NCI-H146 (cell line): Measurements from ENCODE around the gene CERS5.
"Not testable (repeated sequence)": the region's sequence is repeated elsewhere in the genome, so short reads cannot be mapped to it uniquely, and the experiment has no call there.

Experiments used
- DNase-seq: peaks from one replicate; lab custom pipeline; 2025; lab: John Stamatoyannopoulos, UW

The CERS5 gene

GRCh38 chr12:50102646-50103309, 64.4 kb downstream of the CERS5 start:
- no peak for DNase-seq

DNA sequence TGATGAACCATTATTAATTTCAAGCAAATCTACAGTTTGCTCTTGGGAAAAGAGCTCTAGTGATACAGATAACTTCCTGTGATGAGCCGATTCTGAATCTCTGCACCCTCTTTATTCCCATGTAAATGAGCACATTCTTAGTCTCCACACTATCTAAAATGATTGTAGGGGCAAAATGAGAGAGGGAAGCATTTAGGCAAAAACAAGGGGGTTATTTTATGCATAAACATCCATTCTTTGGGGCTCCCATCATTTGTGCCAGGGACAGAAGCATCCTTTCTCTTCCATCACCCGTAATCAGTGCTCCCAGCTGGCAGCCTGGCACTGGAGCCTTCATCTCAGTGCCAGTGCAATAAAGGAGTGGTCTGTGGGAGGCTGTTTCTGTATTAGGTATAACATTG, 65.0 kb downstream of the CERS5 start:
- no peak for DNase-seq

GRCh38 chr12:50101663-50102062, 65.5 kb downstream of the CERS5 start:
- DNase-seq: no peak

DNA sequence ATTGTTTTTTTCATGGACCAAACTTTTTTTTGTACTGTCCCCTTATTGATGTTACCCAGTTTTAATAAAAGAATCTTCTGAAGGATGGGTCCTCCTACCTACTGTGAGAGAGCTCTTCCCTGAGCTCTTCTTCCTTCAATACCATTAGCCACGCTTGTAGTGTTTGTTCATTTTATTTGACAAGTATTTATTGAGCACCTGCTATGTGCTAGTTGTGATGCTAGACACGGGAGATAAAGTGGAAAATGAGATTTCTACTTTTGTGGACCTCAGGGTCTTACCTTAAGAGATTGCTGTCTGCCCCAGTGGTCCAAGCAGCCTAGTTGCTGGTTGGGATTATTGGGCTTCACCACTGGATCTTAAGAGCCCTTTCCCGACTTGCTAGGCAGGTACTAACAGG, 66.6 kb downstream of the CERS5 start:
- DNase-seq: no peak

DNA sequence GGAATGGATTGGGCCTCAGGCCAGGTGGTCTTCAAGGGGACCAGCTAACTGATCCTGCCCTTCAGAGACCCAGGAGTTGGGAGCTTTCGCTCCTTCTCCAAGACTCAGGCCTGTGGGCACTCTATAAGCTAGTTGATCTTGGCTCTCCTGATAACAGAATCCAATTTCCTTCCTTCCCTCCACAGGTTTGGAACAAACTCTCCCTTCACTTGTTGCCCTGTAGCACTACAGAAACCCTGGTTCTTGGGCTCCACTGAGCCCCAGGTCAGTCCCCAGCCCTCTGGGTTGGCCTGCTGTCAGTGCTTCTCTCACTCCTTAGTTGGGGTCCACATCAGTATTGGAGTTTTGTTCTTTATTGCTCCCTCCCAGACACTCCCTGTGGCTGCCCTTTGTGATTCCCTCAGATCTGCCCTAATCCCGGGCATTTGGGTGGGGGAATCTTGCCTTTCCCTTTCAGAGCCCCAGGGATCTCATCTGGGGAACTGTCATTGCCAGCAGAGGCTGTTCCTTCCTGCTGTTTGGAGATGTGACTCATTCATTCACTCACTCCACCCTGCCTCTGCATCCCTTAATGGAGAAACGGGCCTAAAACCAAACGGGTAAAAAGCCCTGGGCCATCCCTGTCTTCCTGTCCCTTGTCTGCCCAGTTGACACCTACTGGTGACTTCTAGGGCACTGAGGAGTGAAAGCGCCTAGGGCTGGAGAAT, 67.7 kb downstream of the CERS5 start:
- DNase-seq: no peak

- no peak for DNase-seq
These were observed 69.2 kb downstream of the CERS5 start for GRCh38 chr12:50097952-50098351.

- DNase-seq: no peak
These were observed 76.8 kb downstream of the CERS5 start for GRCh38 chr12:50090391-50090790.

- DNase-seq: no peak
These were observed 77.4 kb downstream of the CERS5 start for GRCh38 chr12:50089730-50090129.

GRCh38 chr12:50088577-50089335, 78.4 kb downstream of the CERS5 start:
- peak; percentile 68 for DNase-seq

DNA sequence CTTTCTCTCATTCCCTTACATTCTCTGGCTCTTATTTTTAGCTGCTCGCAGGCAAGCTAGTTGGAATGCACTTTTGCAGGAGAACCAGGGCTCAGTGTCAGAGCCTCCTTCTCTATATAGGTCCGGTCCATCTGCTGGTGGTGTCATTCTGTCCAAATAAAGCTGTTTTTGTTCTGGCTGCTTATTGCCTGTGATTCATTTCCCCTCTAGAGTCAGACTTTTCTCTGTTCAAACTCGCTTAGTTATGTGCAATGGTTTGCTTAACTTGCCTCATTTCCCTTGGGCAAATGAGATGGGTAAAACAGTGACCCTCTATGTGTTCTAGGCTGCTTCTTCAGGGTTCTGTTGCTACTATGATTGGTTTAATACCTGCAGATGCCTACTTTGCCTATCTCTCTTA, 79.2 kb downstream of the CERS5 start:
- no peak for DNase-seq

DNA sequence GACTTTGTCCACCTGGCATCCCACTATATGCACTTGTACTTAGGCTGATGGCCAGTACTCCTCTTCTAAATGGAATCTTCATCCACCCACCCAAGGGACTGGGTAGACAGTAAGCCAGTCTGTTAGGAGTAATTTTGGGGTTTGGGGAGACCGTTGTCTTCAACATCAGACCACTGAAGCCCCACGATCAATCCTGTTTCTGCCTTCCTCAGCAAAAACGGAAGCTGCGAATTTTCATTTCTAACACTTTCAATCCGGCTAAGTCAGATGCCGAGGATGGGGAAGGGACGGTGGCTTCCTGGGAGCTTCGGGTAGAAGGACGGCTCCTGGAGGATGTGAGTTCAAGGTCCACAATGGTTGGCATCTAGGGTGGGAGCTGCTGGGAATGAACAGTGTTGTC, 80.0 kb downstream of the CERS5 start:
- DNase-seq: no peak

GRCh38 chr12:50086148-50086547, 81.0 kb downstream of the CERS5 start:
- DNase-seq: no peak

GRCh38 chr12:50085615-50086072, 81.5 kb downstream of the CERS5 start:
- no peak for DNase-seq

- peak; percentile 98 for DNase-seq
These were observed 82.2 kb downstream of the CERS5 start, which contains the start of gene SMARCD1 for GRCh38 chr12:50084775-50085614. Gene SMARCD1 (plus strand): TSS chr12:50085342. CDS start chr12:50085370, 28 bp downstream.

DNA sequence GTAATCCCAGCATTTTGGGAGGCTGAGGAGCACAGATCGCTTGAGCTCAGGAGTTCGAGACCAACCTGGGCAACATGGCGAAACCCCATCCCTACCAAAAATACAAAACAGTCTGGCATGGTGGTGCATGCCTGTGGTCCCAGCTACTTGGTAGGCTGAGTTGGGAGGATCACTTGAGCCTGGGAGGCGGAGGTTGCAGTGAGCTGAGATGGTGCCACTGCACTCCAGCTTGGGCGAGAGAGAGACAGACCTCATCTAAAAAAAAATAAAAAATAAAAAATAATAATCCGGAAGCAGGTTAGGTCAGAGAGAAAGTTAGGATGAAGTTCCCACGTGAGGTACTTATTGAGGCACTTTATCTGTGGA, 82.8 kb downstream of the CERS5 start:
- not testable (repeated sequence) for DNase-seq

- DNase-seq: no peak
These were observed 83.9 kb downstream of the CERS5 start for GRCh38 chr12:50083301-50083700.

DNA sequence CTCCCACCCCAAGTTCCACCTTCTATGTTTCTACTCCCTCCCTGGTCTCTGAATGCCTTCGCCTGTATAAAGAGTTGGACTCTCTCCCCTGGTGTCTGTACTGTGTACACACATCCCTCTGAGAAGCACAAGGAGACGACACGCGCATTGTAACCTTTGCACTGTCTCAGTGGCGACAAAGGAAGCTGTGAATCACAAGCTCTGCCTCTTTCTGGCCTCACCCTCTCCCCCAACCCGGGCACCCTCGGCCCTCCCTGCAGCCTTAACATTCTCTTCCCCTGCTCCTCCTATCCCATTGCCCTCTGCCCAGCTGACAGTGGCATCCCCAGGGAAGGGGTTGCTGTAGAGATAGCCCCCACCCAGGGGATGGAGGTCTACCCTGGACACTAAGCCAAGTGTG, 84.5 kb downstream of the CERS5 start:
- peak; percentile 45 for DNase-seq

- DNase-seq: no peak
These were observed 85.9 kb downstream of the CERS5 start for GRCh38 chr12:50081096-50081808.

GRCh38 chr12:50079771-50080170, 87.4 kb downstream of the CERS5 start:
- no peak for DNase-seq
